Suprapubic skin (tissue), 4 donors: ENCODE data around the gene ZNHIT2. TPM values are rescaled to one million over a fixed set of nuclear protein-coding genes. Genes with fewer than 3 reads are reported as not detected.
A peak's percentile ranks its signal among the peaks of the same experiment; 100 is the strongest.
"Not testable (repeated sequence)": the region's sequence is repeated elsewhere in the genome, so short reads cannot be mapped to it uniquely, and the experiment has no call there.

ENCODE experiments used
- DNase-seq, 2 donors: peaks; one replicate each; pipeline ENCODE4 v3.0.0-alpha.2; 2019; ENCODE audit warnings: low spot score in 2 of 2
- H3K27ac ChIP-seq: fragments of 200-600 bp; sonication (generic); one replicate; pipeline ENCODE4 v1.5.1; 2019
- H3K27me3 ChIP-seq: fragments of 200-600 bp; sonication (generic); one replicate; pipeline ENCODE4 v1.5.1; 2019
- H3K36me3 ChIP-seq: fragments of 200-600 bp; sonication (generic); one replicate; pipeline ENCODE4 v1.5.1; 2019
- H3K4me1 ChIP-seq: fragments of 200-600 bp; sonication (generic); one replicate; pipeline ENCODE4 v1.5.1; 2019
- H3K4me3 ChIP-seq: fragments of 200-600 bp; sonication (generic); one replicate; pipeline ENCODE4 v1.5.1; 2019; ENCODE audit warnings: mild to moderate bottlenecking
- H3K9me3 ChIP-seq: fragments of 200-600 bp; sonication (generic); one replicate; pipeline ENCODE4 v1.5.1; 2019
- EP300 ChIP-seq: sonication (generic); formaldehyde crosslinking; IDR thresholded peaks from one replicate; pipeline ENCODE4 v1.6.1; 2017; ENCODE audit warnings: antibody characterized with exemption
- POLR2A ChIP-seq, 2 donors: fragments of 450-650 bp; IDR thresholded peaks; one replicate each; pipeline ENCODE4 v1.6.1; 2017; ENCODE audit warnings: antibody characterized with exemption in 2 of 2, mild to moderate bottlenecking in 2 of 2, moderate library complexity in 2 of 2
- POLR2AphosphoS5 ChIP-seq, 3 donors: sonication (generic); formaldehyde crosslinking; IDR thresholded peaks; one replicate each; pipeline ENCODE4 v1.6.1; 2017; ENCODE audit warnings: antibody characterized with exemption in 3 of 3
- WGBS: methylation state at CpG from one replicate; pipeline ENCODE4 v1.1.5; 2018; 5-methylcytosine and 5-hydroxymethylcytosine counted together
- total RNA-seq, 4 donors: library from RNA; depleted of rRNA; stranded (reverse); fragments of >200 nt; gene quantifications; one replicate each; pipeline ENCODE4 v1.1.0, GENCODE V29; 2016
- TF ChIP-seq, protein P1 (sequence below), 2 donors: fragments of 200-600 bp in 1 of 2; fragments of 450-650 bp in 1 of 2; sonication (generic) in 1 of 2; IDR thresholded peaks; one replicate each; pipeline ENCODE4 v1.5.1; 2016 to 2019; ENCODE audit warnings: antibody characterized with exemption in 2 of 2, mild to moderate bottlenecking in 1 of 2, moderate library complexity in 1 of 2

Gene ZNHIT2
- total RNA-seq, 4 donors from 2014 or later = 9.0 to 23.3 (median 17.6) TPM

DNA sequence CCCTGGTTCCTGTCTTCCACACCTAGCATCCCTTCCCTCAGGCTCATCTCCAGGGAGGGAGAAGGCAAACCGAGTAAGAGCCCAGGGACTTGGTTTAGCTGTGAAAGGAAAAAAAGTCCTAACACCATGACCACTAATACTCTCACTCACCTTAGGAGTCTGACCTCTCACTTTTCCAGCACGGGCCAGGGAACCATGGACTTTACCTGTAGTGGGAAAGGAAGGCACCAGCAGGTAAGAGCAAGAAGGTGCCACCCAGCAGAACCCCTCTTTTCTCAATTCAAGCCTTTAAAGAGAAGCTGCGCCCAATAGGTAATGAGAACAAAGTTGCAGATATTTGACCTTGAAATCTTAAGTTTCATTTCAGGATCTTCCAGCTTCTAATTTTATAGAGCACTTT lies 3.3 kb upstream of the ZNHIT2 start:
- peak overlapping the region; percentile 66 for H3K4me3 ChIP-seq
- peaks cover 37% of the 10 kb centered on the region for H3K36me3 ChIP-seq
- peaks cover 61% of the 10 kb centered on the region for H3K4me1 ChIP-seq
- H3K9me3 ChIP-seq = no peaks in the 10 kb centered on the region
- 63% methylated on average over 3 of the region's 3 CpGs for WGBS
- no peaks in the 10 kb centered on the region for H3K27me3 ChIP-seq
- TF ChIP-seq POLR2AphosphoS5 (IDR thresholded peaks at IDR 0.05) (no peak), POLR2A (IDR thresholded peaks at IDR 0.05) (no peak), EP300 (no peak)
- TF ChIP-seq, protein P1, sequence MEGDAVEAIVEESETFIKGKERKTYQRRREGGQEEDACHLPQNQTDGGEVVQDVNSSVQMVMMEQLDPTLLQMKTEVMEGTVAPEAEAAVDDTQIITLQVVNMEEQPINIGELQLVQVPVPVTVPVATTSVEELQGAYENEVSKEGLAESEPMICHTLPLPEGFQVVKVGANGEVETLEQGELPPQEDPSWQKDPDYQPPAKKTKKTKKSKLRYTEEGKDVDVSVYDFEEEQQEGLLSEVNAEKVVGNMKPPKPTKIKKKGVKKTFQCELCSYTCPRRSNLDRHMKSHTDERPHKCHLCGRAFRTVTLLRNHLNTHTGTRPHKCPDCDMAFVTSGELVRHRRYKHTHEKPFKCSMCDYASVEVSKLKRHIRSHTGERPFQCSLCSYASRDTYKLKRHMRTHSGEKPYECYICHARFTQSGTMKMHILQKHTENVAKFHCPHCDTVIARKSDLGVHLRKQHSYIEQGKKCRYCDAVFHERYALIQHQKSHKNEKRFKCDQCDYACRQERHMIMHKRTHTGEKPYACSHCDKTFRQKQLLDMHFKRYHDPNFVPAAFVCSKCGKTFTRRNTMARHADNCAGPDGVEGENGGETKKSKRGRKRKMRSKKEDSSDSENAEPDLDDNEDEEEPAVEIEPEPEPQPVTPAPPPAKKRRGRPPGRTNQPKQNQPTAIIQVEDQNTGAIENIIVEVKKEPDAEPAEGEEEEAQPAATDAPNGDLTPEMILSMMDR (IDR thresholded peaks at IDR 0.05) = no peak
- H3K27ac ChIP-seq = peak overlapping the region; percentile 90
- no peak for DNase-seq

DNA sequence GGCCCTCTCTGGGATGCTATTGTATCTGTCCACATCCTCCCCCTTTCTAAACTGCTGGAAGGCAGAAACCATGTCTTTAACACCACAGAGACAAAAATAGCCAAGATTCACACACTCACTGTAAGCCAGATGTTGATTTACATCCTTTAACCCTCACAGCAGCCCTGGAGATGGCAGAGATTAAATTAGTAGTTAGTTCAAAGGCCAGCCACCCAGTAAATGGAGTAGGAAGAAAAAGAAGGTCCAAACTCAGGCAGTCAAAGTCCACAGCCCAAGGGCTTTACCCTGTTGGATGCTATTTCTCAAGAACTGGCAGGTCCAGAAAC lies 2.1 kb upstream of the ZNHIT2 start:
- H3K4me1 ChIP-seq = peaks cover 64% of the 10 kb centered on the region
- peaks cover 25% of the 10 kb centered on the region for H3K36me3 ChIP-seq
- H3K9me3 ChIP-seq = no peaks in the 10 kb centered on the region
- no peak overlapping the region for H3K4me3 ChIP-seq
- no peaks in the 10 kb centered on the region for H3K27me3 ChIP-seq
- H3K27ac ChIP-seq = no peak overlapping the region
- no peak for DNase-seq
- TF ChIP-seq EP300 (no peak), POLR2AphosphoS5 (IDR thresholded peaks at IDR 0.05) (no peak), POLR2A (IDR thresholded peaks at IDR 0.05) (no peak)
- TF ChIP-seq, protein P1 (IDR thresholded peaks at IDR 0.05) = no peak

DNA sequence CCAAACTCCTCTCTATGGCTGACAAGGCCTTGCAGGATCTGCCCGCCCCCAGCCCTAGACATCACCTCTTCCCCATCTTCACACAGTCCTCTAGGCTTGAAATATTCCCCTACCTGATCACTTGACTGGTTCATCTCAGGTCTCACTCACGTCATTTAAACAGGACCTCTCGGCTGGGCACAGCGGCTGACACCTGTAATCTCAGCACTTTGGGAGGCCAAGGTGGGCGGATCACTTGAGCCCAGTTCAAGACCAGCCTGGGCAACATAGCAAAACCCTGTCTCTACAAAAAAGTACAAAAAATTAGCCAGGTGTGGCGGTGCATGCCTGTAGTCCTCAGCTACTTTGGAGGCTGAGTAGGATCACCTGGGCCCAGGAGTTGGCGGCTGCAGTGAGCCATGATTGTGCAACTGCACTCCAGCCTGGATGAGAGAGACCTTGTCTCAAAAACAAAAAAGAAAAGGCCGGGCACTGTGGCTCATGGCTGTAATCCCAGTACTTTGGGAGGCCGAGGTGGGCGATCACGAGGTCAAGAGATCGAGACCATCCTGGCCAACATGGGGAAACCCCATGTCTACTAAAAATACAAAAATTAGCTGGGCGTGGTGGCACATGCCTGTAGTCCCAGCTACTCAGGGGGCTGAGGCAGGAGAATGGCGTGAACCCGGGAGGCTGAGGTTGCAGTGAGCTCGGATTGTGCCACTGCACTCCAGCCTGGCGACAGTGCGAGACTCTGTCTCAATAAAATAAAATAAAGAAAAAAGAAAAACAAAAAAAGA lies 1.6 kb upstream of the ZNHIT2 start:
- not testable (repeated sequence) for H3K27me3 ChIP-seq, H3K9me3 ChIP-seq, H3K4me3 ChIP-seq, H3K27ac ChIP-seq, DNase-seq
- peaks cover 24% of the 10 kb centered on the region for H3K36me3 ChIP-seq
- H3K4me1 ChIP-seq = peaks cover 59% of the 10 kb centered on the region
- 87% methylated on average over 18 of the region's 18 CpGs for WGBS

DNA sequence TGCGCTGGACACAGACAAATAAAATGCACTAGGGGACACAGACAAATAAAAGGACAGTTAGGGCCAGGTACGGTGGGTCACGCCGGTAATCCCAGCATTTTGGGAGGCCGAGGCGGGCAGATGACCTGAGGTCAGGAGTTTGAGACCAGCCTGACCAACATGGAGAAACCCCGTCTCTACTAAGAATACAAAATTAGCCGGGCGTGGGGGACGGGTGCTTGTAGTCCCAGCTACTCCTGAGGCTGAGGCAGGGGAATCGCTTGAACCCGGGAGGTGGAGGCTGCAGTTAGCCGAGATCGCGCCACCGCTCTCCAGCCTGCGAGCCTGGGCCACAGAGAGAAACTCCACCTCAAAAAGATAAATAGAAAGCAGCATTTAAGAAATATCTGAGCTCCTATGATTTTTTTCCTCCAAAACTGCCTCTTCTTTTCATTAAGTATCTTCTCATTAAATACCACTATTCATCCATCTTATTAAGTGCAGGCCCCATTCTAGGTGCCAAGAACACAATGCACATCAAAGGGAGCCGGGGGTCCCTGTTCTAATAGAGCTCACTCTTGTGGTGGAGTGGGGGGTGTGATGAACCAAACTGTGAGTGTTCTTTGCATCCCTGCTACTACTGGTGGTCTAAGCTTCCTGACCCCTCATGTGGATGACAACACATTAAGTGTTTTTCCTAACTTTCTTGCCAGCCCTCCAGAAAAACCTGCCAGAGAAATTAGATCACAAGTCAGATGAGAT lies 766 bp upstream of the ZNHIT2 start:
- Histone ChIP-seq H3K27ac (no peak overlapping the region), H3K4me3 (no peak overlapping the region), H3K36me3 (peaks cover 24% of the 10 kb centered on the region), H3K27me3 (no peaks in the 10 kb centered on the region), H3K4me1 (peaks cover 57% of the 10 kb centered on the region), H3K9me3 (no peaks in the 10 kb centered on the region)
- WGBS = 76% methylated on average over 18 of the region's 18 CpGs
- DNase-seq = no peak
- no peak for TF ChIP-seq EP300
- TF ChIP-seq POLR2AphosphoS5 (IDR thresholded peaks at IDR 0.05) = no peak

DNA sequence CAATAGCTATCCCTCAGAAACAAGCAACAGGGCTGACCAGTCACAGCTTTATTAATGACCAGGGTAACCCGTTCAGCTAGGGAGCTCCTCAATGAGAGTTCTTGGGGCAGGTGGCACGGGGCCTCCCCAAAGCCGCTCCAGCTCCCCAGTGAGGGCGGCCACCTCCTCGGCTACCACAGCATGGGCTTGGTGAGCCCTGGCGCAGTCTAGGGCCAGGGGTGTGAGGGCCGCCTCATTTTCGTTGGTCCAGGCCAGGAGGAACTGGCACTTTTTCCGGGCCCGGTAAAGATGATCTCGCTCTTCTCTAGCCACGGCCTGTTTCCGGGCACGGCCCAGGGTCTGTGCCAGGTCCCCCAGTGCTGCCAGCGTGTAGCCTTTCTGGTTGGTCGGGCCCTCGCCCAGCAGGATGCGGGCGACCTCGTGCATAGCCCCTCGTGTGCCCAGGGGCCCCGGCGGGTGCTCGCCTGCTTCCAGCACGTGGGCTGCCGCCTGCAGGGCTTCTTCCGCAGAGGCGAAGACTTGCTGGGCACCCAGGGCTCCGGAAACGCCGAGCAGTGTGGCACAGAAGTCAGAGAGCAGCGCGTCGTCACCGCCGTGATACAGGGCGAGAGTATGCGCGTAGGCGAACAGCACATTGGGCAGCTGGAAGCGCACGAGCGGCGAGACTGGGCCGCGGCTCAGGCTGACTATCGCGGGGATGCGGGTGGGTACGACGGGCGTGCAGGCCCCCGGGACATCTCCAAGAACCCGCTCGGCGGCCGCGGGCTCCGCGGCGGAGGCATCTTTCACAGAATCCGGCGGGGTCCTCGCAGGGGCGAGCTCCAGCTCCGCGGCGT lies 913 bp downstream of the ZNHIT2 start:
- no peaks in the 10 kb centered on the region for H3K9me3 ChIP-seq
- H3K27ac ChIP-seq = peak overlapping the region; percentile 92
- 9% methylated on average over 34 of the region's 68 CpGs for WGBS
- H3K27me3 ChIP-seq = no peaks in the 10 kb centered on the region
- TF ChIP-seq POLR2AphosphoS5 (IDR thresholded peaks at IDR 0.05) = no peak
- no peak for TF ChIP-seq POLR2A (IDR thresholded peaks at IDR 0.05)
- TF ChIP-seq, protein P1 (IDR thresholded peaks at IDR 0.05) = no peak
- no peak for TF ChIP-seq EP300
- peaks cover 64% of the 10 kb centered on the region for H3K4me1 ChIP-seq
- peak overlapping the region; percentile 91 for H3K4me3 ChIP-seq
- peak; percentile 66 to 79 for DNase-seq
- H3K36me3 ChIP-seq = peaks cover 24% of the 10 kb centered on the region
